GM12874 (cell line): ENCODE data around the gene CKB.

Experiments
- TF ChIP-seq, protein P1 (sequence below): IDR thresholded peaks from 2 replicates; pipeline ENCODE4 v1.5.1; 2011; ENCODE audit warnings: low read depth, mild to moderate bottlenecking, control low read depth, low read length, moderate library complexity; ENCODE audit not compliant: insufficient read depth

CKB gene

DNA sequence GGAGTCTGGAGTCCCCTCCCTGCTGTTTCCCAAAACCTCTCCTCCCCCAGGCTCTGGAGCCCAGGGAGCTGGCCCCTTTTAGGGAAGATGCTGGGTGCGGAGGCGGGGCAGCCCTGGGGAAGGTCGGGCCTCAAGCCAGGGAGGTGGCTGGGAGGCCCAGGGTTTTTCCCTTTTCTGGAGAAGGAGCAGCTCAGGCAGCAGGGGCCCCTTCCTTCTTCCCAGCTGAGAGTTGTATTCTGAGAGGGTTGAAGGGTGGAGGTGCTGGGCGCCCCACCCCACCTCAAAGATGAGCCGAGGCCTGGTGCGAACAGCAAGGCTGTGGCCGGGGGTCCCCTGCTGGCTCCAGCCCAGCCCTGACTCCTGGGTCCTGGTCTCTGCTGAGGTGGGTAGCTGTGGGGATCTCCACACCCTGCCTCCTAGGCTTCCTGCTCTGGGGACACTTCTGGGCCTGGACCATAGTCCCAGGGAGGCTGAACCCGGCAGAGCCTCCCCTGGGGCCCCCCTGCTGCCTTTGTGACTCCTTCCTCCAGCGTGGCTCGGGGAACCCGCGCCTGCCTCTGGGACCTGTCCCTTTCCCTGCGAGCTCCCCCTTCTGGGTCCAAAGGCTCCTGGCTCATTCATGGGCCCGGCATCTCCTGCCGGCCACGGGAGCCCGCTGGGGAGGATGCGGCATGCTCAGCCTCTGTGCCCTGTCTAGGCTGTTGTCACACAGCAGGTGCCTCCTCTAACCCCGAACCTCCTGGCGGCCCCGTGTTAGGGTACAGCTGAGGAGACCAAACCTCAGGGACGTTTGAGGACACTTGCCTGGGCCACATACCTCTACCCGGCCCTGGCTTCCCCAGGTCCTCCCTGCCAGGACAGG is 10.7 kb upstream of the CKB start:
- TF ChIP-seq, protein P1, sequence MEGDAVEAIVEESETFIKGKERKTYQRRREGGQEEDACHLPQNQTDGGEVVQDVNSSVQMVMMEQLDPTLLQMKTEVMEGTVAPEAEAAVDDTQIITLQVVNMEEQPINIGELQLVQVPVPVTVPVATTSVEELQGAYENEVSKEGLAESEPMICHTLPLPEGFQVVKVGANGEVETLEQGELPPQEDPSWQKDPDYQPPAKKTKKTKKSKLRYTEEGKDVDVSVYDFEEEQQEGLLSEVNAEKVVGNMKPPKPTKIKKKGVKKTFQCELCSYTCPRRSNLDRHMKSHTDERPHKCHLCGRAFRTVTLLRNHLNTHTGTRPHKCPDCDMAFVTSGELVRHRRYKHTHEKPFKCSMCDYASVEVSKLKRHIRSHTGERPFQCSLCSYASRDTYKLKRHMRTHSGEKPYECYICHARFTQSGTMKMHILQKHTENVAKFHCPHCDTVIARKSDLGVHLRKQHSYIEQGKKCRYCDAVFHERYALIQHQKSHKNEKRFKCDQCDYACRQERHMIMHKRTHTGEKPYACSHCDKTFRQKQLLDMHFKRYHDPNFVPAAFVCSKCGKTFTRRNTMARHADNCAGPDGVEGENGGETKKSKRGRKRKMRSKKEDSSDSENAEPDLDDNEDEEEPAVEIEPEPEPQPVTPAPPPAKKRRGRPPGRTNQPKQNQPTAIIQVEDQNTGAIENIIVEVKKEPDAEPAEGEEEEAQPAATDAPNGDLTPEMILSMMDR, result no peak

DNA sequence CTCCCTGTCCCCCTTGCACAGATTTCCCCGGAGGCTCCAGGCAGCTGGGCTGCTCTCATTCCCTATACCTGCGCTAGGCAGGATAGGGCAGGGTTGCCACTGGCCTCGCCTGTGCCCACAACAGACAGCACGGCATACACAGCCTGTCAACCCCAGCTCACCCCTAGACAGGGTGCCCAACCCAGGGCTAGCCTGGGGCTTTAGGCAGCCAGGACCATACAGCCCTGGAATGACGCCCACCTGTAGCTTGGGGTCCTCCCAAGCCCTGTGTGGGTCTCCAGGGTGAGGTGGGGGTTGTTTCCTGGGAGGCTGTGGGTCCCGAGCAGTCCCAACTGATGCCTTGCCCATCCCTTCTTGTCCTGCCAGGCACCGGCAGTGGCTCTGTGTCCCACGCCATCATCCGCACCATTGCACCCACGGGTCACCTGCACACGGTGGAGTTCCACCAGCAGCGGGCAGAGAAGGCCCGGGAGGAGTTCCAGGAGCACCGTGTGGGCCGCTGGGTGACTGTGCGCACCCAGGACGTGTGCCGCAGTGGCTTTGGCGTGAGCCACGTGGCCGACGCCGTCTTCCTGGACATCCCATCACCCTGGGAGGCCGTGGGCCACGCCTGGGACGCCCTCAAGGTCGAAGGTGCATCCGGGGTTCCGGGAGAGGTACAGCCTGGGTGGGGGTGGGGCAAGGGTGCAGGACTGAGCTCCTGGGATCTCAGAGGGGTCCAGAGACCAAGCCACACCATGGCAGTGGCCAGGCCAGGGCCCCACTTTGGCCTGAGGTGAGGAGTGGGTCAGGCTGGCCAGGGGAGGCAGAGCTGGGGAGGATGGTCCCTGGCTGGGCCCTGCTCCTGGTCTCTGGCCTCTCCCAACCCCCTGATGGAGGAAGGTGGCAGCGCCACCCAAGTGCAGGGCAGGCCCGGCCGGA is 9.8 kb upstream of the CKB start:
- TF ChIP-seq, protein P1, result no peak

DNA sequence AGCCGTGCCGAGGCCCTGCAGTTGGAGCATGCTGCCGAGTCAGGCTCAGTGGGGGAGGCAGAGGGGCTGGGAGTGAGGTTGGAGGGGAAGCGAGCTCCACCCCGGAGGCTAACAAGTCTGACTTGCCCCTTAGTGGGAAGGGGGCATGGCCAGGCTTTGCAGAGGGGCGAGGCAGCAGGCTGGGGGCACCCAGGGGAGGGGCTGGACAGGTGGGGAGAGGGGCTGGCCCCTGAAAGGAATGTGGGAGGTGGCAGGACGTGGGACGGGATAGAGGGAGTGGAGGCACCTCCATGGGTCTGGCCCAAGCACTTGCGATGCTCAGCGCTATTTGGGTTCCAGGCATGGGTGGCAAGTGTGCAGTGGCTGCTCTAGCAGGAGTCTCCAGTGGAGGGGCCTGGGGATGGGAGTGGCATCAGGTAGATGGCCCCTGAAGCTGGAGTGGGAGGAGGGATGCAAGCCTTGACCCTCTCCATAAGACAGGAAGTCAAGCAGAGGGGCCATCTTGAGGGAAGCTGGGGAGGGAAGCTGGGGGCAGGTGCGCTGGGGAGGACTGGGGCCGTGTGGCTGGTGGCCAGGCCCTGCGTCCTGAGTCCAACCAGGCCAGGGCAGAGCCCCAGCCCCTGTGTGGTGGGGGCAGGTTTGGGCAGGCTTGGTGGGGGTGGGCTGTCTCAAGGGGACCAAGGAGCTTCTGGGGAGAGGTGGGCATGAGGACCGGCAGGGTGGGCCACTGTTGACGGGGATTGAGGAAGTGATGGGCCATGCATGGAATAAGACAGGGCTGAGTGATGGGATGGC is 9.0 kb upstream of the CKB start:
- TF ChIP-seq, protein P1, result no peak

DNA sequence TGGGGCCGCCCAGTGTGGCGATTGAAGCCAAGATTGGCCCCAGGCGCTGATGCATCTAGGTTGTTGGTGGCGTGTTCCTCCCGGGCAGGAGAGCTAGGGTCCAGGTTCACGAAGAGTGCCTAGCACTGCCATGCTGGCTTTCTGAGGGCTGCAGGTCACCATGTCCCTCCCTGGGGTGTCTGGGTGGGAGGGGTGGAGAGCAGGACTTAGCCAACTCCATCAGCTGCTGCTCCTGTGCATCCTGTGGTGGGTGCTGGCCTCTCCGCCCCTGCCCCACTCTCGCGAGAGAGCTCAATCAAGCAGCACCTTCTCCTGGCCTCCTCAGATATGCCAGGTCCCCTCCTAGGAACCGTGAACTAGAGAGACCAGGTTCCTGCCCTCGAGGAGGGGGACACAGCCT is 8.2 kb upstream of the CKB start:
- TF ChIP-seq, protein P1, result no peak

DNA sequence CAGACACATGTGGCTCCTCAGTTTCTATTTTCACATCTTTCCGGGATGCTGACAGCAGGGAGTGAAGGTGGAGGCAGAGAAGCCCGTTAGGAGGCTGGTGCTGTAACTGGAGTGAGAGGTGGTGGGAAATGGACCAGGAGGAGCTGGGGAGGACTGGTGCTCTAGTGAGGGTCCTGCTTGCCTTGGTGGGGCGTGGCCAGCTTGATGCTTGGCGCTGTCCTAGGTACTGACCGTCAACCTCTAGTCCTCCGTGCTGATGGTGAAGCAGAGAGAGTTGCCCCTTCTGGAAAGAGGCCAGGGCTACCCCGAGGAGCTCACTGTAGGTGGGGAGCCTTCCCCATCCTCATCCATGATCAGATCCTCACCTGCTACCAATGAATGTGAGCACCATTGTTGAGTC is 7.8 kb upstream of the CKB start:
- TF ChIP-seq, protein P1, result no peak

DNA sequence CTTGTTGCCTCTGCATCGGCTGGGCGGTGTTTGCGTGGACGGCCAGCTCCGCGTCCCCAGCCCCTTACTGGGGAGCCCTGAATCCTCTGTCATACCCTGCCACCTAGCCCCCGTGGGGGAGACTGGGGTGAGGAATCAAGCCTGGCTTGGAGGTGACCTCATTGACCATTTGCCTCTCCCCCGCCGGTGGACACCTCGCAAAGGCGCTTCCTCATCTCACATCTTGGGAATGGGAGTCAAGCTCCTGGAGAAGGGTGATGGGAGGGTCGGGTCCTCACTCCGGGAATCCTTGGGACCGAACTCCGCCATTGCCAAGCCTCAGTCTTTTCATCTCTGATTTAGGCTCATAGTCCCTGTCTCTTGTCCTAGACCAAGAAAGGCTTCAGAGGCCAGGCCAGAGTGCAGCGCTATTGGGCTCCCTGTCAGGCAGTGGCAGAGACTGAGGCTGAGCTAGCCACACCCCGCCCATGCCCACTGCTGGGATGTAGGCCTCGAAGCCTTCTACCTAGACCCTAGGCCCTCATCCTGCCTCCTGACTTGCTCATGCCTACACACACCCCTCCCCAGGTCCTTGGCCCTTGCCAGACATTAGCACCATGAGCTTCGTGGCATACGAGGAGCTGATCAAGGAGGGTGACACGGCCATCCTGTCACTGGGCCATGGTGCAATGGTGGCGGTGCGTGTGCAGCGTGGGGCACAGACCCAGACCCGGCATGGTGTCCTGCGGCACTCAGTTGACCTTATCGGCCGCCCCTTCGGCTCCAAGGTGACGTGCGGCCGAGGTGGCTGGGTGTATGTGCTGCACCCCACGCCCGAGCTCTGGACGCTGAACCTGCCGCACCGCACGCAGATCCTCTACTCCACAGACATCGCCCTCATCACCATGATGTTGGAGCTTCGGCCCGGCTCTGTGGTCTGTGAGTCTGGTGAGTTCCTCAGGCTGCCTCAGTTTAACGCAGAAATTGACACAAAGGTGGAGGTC is 7.0 kb upstream of the CKB start:
- TF ChIP-seq, protein P1, result no peak
